GM19351 (cell line): Measurements from ENCODE around the gene PBX4.

Experiments
- ATAC-seq: cut with Tn5 transposase; IDR thresholded peaks from one replicate; pipeline ENCODE4 v1.9.1; 2021; ENCODE audit warnings: mild to moderate bottlenecking, moderate library complexity; ENCODE audit not compliant: unreplicated experiment

PBX4 gene

GRCh38 chr19:19527674-19528625 lies 90.5 kb downstream of the PBX4 start:
- no peak for ATAC-seq

DNA sequence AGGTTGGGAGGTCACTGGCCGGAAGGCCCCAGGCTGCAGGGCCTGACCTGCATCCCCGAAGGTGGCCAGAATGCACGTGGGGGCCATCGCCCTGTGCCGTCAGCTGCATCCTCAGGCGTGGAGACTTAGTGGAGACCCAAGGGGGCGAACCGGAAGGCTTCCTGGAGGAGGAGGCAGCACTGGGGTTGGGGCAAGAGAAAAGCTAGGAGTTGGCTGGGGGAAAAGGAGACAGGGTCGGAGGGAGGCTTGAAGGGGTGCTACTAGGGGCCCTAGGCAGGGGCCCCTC lies 91.2 kb downstream of the PBX4 start:
- ATAC-seq = no peak

DNA sequence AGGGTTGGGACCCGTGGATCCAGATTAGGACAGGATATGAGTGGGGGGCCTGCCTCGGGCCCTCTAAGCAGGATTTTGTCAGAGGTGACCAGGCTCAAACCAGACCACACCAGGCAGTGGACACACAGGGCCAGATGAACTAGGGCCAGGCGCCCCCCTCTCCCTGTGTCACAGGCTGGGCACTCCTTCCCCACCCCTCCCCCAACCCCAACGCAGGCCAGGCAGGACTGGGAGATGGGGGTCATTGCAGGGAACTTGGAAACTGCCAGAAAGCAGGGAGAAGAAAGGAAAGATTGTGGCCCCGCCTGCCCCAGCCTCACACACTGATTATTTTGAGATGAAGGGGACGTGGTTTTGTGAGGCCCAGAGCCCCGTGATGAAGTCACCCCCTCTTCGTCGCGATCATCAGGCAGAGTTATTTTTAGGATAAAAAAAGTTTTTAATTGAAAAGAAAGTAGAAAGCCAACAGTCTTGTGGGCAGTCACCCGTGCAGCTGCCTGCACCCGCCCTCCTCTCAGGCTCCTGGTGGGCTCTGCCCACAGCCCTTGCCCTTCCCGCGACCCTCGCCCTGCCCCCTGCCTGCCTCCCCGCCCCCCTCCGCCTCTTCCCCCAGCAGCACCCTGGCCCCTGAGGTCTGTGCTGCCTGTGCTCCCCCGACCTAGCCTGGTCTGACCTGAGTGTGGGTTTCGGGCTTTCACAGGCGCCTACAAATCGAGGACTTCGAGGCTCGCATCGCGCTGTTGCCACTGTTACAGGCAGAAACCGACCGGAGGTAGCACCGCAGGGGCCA lies 91.7 kb downstream of the PBX4 start:
- no peak for ATAC-seq

DNA sequence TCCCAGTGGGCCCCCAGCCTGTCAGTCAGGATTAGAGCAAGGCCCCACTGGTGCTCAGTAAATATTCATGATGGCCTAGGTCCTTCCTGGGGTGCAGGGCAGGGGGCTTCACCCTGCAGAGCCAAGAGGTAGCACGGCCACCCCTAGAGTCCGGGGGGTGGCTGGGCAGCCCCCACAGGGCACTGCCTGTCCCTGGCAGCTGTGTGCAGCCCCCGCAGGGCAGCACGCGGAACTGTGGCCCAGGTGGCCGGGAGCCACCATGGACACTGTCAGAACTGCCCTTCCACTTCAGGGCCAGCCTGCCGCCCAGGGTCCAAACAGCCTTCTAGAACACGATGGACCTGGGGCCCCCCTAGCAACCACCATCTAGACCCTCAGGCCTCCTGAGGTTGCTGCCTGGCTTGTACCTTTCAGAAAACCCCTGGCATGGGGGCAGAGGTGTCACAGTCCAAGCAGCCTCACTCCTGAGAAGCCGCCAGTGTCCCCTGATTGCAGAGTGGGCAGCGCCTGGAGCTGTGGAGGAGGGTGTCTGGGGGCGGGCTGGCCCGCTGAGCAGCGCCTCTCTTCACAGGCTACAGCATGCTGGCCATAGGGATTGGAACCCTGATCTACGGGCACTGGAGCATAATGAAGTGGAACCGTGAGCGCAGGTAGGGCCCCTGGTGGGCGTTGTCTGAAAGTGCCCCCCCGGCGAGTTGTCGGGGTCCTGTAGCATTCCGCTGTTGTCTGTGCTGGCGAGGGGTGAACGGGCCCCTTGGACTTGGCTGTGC lies 92.7 kb downstream of the PBX4 start:
- ATAC-seq = no peak

- ATAC-seq = no peak
Observed at GRCh38 chr19:19524053-19524452, 94.4 kb downstream of the PBX4 start.

DNA sequence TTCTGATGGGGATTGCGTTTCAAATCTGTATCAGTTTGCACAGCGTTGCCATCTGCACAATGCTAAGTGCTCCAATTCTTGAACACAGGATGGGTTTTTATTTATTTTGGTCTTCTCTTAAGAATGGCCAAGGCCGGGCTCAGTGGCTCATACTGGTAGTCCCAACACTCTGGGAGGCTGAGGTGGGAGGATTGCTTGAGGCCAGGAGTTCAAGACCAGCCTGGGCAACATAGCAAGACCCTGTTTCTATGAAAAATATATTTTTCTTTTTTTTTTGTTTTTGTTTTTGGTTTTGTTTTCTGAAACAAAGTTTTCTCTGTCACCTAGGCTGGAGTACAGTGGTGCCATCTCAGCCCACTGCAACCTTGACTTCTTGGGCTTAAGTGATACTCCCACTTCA lies 95.3 kb downstream of the PBX4 start:
- no peak for ATAC-seq

DNA sequence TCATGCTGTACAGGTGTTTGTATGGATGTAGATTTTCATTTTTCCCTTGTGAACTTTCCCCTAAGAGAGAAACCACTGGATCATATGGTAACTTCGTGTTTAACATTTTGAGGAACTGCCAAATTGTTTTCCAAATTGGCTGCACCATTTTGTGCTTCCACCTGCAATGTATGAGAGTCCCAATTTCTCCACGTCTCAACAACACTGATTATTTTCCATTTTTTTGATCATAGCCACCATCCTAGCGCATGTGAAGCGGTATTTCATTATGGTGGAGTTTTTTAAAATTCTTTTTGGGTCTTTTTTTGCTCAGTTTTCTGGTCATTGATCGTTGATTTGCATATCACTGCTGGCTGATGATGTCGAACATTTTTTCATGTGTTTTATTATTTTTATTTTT lies 97.5 kb downstream of the PBX4 start:
- no peak for ATAC-seq

DNA sequence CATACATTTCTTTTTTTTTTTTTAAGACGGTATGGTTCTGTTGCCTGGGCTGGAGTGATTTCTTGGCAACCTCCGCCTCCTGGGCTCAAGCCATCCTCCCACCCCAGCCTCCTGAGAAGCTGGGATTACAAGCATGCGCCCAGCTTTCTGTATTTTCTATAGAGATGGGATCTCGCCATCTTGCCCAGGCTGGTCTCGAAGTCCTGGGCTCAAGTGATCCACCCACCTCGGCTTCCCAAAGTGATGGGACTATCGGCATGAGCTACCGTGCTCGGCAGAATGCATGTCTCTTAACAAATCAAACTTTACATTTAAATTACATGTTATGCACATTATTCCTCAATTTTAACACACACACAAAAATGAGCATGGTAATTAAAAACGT lies 101.3 kb downstream of the PBX4 start:
- ATAC-seq = no peak

DNA sequence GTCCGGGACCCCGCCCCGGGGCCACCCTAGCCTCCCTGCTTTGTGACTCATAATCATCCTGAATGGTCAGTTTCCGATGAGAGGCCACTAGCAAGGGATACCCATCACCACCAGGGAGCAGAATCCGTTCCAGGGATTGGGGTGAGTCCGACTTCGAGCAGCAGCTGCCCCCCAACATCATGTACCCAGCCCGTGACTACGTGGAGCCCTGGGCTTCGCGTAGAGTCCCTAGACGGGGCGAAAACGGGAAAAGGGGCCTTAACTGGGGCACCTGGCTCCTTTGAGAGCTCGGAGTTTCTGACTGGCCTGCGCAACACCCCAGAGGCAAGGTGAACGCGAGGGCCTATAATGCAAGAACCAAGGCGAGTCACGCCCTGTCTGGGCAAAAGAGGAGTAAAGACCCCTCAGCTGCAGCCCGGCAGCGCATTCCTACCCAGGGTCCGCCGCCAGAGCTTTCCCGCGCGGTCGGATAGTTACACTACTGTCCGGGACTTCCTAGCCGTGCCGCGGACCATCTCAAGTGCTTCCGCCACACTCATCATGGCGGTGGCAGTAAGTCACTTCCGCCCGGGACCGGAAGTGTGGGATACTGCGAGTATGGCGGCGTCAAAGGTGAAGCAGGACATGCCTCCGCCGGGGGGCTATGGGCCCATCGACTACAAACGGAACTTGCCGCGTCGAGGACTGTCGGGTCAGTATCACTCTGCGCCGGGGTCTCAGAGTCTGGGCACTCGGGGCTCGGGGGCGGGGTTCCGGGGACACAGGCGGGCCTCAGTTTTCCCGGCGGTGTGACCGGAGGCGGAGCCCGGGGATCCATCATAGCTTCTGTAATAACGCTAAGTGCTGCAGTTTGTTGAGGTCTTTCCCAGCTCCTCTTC lies 102.6 kb downstream of the PBX4 start, which contains the start of gene NDUFA13:
Gene NDUFA13, plus strand, starts transcription at position 584 of the 878 bp plus-strand sequence. Its CDS starts 14 bp downstream, at position 598.
- ATAC-seq = peak; percentile 88

DNA sequence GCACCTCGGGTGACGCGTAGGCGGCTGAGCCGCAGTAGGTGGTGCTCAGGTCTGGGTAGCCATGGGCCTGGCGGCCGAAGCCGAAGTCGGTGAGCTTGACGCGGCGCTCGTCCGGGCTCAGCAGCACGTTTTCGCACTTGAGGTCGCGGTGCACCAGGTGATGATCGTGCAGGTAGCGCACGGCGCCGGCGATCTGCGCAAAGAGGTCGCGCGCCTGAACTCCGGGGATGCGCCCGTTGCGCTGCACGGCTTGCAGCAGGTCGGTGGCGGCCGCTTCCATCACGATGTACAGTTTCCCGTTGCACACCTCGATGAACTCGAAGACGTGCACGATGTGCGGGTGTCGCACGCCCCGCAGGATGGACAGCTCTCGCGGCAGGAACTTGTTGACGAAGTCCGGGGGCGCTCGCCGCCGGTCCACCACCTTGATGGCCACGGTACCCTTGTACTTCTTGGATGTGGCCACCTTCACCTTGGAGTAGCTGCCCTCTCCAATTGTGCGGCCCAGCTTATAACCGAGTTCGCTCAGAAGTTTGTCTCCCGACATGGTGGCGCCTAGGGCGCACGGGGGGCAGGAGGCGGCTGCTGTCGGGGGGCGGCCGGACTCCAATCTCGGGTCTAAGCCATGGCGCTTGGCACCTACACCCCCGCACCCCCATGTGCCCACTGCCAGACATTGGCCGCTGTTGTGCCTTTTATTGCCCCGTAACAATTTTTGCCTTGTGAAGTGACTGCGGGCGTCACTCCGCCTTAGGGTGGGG lies 103.4 kb downstream of the PBX4 start, which contains the start of gene TSSK6:
Gene TSSK6, minus strand, starts transcription at position 668 of the 761 bp plus-strand sequence. Its CDS starts 121 bp downstream, at position 547.
- ATAC-seq = no peak

DNA sequence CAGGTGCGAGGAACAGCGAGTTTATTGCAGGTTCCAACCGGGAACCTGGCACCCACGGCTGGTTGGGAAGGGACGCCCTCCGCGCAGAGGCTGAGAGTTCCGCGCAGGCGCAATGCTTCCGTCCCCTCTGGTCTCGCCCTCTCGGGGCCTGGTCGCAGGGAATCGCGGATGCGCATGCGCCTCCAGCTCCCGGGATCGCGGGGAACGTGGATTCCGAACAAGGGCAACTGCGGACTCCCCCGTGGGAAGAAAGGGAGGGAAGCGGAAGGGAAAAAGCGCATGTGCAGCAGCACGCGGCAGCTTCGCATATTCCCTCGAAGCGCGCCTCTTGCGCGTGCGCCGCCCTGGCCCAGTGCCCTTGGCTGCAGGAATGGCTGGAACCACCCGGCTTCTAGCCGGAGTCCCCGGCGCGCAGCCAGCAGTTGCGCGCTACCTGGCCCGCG lies 104.3 kb downstream of the PBX4 start:
- ATAC-seq = no peak

- ATAC-seq = no peak
Observed at GRCh38 chr19:19513682-19514081, 104.8 kb downstream of the PBX4 start.
